Suppressor macrophage treated with lipopolysaccharide for 4 hours (primary cell): ENCODE data around the gene DLEU7.

Source experiments
- DNase-seq: peaks from one replicate; pipeline ENCODE4 v3.0.0-alpha.2; 2020

DLEU7 gene

DNA sequence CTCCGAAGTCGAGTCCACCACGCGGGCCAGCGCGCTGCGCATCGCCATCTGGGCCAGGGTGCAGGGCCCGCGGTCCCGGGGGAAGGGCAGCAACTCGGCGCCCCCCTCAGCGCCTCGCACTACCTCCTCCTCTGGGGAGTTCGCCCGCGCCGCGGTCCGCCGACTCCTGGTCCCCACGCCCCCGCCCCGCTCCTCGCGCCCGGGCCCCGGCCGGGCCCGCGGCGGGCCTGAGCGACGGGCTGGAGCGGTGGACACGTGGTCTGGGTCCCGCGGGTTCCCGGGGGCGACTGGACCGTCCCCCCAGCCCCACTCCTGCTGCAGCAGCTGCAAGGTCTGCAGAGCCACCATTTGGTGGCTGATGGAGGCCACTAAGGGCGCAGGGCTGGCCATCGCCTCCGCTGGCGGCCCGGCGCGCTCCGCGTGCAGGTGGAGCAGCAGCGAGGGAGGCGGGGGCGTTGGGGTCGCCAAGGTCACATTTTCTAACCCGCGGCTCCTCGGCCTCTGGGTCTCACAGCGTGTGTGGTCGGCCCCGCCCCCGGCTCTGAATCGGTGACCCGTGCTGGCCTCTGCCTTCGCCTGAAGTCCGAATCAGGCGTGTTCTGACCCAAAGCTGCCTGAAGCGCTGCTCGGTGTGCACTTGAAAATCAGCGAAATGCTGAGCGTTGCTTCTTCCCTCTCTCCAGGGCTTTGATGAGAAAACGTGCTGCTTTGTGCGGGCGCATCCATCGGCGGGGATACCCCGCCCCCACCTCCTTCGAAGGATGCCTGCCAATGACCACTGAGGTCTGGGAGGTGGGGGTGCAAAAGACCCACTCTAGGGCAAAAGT lies at the start of gene DLEU7:
Gene DLEU7, minus strand, starts transcription at position 436 of the 827 bp plus-strand sequence. Its CDS starts 46 bp downstream, at position 390.
- no peak for DNase-seq

DNA sequence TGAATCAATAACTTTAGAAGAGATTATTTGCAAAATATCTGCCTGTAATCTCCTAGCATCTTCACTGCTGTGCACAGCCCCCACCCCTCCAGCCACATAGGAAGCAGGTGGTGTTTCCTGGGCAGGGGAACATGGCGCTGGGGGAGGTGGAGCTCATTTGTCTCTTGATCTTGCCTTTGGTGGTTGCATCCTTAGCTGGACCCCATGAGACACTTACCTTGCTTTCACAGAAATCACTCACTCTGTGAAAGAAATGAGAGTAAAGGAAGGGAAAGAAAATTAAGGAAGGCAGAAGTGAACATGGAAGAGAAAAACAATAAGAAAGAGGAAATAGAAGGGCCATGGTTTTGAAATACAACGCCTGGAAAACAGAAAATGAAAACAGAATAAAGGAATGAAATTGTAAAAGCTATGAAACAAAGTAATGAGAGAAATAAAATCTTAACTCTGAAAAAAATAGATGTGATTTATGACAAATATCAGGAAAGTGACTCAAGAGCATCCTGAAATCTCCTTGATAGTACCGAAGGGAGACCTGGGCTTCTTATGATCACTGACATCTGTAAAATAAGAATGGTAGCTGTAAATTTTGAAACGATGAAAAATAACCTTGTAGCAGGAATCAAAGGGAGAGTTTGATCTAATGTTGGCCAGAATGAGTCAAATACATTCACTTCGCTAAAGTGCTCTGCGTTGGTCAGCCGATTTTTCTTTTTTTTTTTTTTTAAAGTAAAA lies 48.9 kb upstream of the DLEU7 start:
- no peak for DNase-seq

DNA sequence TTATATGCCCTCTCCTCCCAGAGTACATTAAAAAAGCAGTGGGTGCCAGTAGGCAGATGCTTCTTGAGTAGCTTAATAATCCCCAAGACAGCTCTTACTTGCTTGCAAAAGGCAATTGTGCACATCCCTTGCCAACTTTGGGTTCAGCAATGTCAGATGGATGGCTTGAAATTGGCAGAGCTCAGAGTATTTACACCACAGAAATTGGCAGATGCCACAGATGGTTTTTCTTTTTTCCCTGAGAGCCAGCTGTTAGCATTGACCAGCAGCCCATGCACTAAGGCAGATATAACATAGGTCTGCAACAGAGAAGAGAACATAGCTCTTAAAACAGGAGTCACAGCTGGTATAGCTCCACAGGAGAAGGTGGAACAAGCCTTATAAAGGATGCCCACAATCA lies 47.7 kb upstream of the DLEU7 start:
- no peak for DNase-seq

DNA sequence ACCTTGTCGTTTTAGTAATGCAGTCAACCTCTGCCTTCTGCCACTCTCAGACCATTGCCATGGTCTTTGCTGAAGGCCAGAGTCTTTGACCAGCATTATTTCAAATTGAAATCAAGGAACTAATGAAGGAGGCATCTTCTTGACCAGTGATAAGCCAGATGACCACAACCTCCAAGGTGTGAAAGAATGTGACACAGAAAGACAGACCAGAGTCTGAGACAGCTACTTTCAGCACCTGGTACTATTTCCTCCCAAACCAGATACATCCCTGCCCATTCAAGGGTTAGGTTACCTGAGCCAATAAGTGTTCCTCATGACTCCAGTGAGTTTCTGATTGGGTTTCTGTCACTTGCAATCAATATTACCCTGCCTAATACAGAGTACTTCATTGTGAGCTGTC lies 45.8 kb upstream of the DLEU7 start:
- no peak for DNase-seq

DNA sequence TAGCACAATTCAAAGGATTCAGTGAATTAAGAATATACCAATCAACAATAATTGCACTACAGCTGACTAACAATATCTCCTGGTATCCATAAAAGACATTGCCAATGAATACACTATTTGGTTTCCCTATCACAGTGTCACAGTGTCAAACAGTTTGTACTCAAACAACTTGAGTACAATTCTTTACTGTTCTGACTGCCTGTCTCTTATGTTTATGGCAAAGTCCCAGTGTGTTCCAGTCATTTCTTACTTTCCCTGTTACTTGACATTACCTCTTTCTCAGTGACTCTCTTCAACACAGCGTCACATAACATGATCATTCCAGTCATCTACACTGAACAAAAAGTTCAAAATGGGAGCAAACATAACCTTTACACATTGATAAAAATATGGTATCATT lies 44.9 kb upstream of the DLEU7 start:
- DNase-seq, result no peak

DNA sequence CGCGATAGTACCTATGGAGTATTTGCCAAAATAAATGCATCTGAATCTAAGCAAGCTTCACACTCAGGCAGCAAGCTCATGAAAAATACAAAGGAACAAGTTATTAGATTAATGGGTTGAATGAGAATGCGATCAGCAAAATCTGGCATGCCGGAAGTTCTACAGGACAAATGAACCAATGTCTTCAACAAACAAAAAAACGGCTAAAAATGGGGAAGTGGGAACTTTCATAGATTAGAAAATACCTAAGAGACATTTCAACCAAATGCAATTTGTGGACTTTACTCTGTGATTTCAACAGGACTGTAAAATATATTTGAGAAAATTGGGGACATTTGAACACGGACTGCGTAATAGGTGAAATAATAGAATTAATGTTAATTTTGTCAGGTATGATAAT lies 43.7 kb upstream of the DLEU7 start:
- DNase-seq, result peak; percentile 17

DNA sequence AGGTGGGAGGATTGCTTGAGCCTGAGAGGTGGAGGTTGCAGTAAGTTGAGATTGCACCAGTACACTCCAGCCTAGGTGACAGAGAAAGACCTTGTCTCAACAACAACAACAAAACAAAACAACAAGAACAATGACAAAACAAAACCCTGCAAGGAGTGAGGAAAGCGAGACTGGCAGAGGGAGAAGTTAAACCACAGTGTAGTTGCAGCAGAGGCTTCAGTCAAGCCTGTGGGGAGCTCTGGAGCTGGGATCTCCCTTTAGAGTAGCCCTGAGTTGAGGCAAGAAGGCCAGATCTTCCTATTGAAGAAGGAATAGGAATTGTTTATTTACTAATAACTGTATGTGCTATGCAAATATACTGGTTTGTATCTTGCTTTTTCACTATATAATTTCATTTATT lies 40.8 kb upstream of the DLEU7 start:
- peak; percentile 37 for DNase-seq

DNA sequence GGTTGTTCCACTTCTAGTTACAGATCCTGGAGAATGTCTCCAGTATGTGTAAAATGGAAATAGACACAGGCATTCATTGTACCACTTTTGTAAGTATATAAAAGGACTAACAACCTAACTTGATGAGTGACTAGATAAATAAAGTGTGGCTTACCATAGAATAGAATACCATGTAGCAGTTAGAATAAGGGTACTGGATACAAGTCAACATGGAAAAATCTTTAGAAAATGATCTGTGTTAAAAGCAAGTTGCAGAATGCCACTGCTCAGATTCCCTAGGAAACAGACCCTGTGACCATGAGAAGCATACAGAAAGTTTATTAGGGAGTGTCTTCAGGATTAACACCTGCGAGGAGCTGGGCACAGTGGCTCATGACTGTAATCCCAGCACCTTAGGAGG lies 40.2 kb upstream of the DLEU7 start:
- DNase-seq, result no peak

DNA sequence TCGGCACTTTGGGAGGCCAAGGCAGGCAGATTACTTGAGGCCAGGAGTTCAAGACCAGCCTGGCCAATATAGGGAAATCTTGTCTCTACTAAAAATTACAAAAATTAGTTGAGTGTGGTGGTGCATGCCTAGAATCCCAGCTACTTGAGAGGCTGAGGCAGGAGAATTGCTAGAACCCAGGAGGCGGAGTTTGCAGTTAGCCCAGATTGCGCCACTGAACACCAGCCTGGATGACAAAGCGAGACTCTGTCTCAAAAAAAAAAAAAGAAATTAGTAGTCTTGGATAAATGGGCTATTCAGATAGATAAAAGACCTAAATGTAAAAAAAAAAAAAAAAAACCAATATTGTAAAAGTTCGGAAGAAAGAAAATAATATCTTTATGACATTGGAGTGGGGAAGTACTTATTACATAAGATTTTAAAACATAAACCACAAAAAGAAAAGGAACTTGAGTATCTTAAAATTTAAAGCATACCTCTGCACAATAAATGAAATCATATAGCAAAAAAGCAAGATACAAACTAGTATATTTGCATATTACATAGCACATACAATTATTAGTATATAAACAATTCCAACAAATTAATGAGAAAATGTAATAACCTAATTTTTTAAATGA lies 39.4 kb upstream of the DLEU7 start:
- DNase-seq, result peak; percentile 36

DNA sequence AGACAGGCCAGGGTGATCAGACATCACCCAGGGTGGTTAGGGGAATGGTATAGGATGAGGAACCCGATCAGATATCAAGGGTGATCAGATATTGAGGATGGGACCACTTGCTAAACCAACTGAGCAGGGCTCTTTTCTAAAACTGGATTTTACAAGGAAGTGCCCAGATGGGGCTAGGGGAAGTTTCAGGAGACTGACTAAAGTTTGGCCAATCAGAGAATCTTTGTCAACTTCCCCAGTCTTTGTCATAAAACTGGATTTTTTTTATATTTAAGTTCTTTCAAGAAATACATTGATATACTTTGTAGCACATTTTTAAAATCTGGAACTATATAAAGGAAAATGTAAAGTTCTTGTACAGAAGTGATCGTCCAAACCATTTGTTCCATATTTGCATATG lies 30.5 kb upstream of the DLEU7 start:
- no peak for DNase-seq

DNA sequence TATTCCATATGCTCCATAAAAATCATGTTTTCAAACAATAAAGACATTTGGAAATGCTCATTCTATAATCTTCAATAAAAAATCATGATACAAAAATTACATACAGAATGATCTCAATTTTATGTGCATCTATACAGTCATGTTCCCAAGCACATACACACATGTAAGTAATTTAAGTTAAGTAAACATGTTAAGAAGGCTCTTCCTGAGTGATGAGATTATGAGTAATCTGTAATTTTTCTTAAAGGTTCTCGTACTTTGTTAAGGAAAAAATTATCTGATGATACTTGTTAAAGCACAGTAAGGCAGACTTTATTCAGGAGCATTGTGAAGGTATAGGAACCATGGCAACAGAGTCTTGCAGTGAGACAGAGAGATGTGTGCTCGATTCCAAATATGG lies 30.0 kb upstream of the DLEU7 start:
- DNase-seq, result no peak

DNA sequence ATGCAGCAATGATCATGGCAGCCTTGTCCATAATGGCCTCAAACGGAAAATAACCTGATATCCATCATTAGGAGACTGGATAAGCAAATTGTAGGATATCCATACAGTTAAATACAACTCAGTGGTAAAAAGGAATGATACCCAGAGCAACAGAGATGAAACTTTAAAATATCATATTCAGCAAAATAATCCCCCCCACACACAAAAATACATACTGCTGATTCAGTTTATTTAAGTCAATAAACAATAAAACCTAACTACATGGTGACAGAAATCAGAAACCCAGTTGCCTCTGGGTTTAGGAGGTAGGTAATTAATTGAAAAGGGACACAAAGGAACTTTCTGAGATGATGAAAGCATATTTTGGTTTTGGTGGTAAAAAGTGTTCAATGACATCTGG lies 27.9 kb upstream of the DLEU7 start:
- no peak for DNase-seq

DNA sequence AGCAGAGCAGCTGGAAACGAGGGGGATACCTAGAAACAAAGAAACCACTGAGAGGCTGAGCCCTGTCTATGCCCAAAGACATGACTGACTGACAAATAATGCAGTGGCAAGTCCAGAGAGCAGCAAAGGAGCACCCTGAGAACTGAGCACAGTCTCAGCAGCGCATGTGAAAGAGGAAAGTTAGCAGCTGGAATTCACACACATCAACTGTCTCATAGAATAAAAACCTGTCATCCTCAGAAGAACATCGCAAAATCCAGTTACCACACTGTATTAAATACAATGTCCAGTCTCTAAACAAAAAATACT lies 24.1 kb upstream of the DLEU7 start:
- DNase-seq, result no peak

DNA sequence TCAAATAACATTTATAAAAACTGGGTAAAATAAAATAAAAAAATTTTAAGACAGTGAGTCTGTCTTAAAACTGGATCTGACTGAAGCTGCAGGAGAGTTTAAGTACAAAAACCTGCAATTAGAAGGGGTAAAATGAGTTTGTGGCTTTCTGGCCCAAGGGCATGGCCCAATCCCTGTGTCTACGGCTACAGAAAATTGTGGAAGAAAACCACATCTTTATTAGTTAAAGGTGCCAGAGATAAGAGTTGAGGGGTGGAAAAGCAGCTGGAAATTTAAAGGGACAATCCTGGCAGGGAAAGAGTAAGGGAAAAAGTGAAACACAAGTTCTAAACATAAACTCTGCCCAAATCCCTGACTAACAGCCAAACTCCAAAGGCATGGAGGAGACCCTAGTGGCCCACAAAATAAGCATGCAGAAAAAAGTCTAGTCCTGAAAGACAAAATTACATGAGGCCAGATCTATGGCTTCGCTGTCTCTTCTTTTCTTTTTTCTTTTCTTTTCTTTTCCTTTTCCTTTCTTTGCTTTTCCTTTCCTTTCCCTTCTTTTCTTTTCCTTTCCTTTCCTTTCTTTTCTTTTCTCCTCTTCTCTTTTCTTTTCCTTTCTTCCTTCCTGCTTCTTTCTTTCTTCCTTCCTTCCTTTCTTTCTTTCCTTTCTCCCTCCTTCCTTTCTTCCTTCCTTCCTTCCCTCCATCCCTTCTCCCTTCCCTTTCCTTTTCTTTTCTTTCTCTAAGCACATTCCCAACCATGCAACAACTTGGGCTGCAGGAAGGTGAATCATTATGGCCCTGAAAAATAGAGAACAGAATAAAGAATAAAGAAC lies 23.5 kb upstream of the DLEU7 start:
- no peak for DNase-seq

DNA sequence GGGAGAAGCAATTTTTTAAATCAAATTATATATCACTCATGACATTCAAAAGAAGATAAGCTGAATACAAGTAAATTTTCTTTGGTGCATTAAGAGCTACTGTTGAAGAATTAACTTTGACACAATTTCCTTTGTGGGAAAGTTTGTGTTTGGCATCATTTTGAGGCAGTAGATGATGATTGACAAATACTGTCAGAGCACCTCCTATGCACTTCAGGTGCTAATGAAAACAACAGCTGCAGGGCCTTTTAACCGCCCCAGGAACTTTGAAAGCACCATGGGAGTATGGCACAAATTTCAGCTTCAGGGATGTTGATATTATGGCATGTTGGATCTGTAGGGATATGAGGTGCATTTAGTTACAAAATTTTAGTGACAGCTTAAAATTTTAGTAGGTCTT lies 21.0 kb upstream of the DLEU7 start:
- no peak for DNase-seq

DNA sequence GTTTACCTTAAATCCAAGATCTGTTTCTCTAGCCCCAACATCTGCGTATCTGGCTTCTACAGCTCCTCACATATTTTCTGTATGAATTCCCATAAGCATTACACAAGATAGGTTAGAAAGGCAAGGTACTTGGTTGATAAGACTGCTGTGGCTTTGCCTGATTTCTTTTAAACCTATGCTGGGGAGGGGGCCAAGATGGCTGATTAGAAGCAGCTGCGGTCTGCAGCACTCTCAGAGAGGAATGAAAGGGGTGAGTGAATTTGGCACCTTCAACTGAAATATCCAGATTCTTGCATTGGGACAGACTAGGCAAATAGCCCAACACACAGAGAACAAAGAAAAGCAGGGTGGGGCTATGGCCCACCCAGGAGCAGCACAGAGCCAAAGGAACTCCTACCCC lies 12.2 kb upstream of the DLEU7 start:
- no peak for DNase-seq

DNA sequence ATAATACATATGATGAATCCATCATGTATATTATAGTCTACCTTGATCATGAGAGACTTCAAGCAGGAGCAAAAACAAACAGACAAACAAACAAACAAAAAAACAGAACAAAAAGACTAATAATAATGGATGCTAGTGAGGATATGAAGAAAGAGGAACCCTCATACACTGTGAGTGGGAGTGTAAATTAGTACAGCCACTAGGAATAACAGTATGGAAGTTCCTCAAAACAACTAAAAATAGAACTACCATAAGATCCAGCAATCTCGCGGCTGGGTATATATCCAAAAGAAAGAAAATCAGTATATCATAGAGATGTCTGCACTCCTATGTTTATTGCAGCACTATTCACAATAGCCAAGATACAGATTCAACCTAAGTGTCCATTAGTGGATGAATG lies 7.0 kb upstream of the DLEU7 start:
- DNase-seq, result peak; percentile 58

DNA sequence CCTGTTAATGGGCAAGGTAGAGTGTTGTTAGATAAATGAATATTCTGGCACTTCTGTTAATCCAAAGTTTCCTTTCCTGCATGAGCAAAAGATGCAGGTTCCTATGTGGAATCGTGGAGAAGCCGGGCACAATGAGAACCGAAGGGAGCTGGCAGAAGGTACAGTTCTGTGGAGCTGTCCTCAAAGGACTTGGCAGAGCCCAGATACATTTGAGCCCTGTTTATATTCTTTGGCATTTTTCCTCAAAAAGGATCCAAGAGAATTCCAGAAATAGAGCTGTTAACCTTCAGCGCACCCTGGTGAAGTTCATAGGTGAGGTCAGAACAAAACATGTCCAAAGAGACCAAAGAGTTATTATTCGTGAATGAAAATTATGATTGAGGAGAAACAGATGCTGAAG lies 4.0 kb upstream of the DLEU7 start:
- DNase-seq, result no peak

DNA sequence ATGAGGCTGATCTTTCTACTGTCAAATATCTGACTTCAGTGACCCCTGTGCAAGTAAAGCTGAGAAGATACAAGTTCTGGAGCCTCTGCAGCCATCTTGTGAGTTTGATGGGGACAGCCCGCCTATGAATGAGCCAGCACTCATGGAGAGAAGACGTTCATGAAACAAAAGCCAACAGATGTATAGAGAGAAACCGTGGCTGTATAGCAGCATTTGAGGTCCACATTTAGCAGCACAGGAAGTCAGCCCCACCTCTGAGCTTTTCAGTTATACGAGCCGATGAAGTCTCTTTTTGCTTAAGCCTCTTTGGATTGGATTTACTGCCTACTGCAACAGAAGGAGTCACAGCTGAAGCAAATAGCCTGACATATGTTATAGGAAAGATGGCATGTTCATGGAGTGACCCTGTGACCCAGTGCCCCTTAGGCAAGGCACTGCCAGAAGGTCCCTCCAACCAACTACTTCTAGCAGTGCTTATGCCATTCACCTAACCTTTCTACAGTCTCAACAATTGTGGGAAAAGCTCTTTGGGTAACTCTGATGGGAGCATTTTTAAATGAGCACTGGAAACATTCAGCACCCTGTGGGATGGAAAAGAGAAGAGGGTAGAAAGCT lies 3.5 kb upstream of the DLEU7 start:
- DNase-seq, result no peak

DNA sequence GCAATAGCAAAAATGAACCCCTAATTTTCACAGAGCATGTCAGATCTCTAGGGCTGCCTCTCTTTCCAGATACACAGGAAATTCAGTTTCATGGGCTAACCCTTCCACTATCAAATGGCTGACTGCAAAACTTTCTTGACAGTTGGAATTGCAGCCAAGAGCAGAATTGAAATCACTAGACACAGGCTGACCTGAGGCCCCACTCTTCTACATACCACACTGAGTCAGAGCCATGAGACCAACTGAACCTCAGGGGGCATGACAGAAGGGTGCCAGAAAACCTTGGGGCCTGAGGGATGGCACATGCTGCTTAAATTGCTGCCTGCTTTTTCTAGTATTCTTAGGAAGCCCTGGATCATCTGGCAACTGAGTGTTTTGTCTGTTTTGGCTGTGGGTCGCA lies 1.7 kb upstream of the DLEU7 start:
- peak; percentile 19 for DNase-seq

DNA sequence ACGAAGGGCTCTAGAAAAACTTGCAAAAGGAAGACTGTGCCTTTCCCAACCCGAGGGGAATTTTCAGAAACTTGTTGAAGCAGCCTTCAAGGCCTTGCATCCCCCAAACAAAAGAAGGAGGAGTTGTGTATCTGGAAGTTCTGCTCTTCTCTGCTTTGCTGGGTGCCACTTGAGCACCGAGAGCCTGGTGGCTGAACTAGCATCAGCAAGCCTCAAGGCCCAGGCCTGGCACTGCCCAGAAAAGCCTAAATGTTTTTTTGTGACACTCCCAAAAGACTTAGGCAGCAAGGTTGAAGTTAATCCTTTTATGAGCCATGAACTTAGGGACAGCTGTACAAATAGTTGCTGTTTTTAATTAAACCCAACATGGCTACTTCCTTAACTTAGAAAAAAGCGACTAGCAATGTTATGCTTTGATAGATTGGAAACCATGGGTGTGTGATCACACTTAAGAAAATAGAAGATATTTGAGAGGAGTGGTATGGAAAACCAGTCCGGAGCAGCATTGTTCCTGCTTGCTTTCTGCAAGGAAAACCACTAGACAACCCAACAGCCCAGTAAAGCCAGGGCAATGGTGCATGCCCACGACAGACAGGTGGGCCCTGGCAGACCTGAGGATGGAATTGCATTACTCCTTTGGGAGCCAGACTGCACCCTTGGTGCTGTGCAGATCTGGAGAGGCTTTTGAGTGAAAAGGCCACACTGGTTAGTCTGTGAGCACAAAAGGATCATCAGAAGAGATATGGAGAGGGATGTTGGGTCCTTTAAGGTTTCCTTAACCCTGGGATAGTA lies 788 bp upstream of the DLEU7 start:
- DNase-seq, result no peak

DNA sequence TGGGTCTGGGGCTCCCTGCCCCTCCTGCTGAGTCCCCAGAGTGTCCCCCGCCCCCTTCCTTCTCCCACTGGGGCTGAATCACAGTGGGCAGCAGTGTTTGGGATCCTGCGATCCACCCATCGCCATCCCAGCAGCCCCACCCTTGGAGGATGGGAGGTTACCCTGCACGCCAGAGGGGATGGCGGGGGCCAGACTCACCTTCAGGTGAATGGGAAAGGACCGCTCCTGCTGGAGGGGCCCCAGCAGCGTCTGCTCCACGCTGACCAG lies 569 bp downstream of the DLEU7 start:
- DNase-seq, result no peak
